GM21390 (cell line): ENCODE measurements around the gene NKIRAS1.
"Not testable (repeated sequence)": the region's sequence is repeated elsewhere in the genome, so short reads cannot be mapped to it uniquely, and the experiment has no call there.

Experiments
- ATAC-seq: cut with Tn5 transposase; IDR thresholded peaks from one replicate; pipeline ENCODE4 v1.9.1; 2021; ENCODE audit not compliant: unreplicated experiment

Gene NKIRAS1

DNA sequence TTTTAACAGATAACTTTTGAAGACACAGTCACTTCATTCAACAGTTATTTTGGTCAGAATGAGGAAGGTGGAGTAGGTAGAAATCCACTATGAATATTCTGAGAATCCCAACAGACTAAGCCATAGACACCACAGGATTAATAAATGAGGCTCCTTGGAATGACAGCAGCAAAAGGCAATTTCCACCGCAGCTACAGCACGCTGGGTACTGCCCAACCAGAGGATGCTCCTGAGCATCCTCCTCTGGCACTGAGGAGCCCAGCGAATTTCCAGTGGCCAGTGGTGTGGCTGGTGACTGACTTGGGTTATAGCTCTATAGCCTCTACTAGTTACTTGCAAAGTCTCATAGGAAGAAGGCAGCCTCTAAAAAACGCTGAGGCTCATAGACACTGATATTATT lies 24.6 kb upstream of the NKIRAS1 start:
- ATAC-seq: no peak

DNA sequence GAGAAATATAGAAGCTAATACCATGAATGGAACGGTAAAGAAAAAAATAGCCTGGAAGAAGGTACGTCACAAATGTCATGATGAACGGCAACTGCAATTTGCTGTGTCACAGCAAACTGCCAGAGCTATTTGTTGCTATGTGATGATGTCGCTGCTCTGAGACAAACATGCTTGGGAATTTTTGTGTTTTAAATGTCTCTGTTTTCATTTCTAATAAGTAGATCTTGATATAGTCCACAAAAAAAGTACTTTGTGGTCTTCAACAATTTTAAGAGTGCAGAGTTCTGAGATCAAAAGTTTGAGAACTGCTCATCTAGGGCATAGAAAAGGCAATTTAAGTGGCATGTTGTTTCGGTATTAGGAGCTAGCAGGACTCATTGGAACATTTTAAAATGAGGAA lies 24.0 kb upstream of the NKIRAS1 start:
- ATAC-seq: no peak

DNA sequence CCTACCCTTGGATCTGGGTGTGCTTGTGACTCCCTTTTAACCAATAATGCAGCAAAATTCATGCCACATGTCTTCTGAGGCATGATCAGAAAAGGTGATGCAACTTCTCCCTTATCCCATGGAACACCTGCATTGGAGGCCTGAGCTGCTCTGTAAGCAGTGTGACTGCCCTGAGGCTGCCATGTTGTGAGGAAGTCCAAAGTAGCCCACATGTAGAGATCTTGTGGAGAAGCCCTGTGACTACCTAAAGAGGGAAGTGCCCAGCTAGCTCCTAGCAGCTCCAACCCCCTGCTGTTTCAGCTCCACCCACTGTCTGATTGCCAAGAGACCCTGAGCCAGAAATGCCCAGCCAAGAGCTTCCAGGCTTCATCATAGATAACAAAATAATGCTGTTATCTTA lies 21.9 kb upstream of the NKIRAS1 start:
- no peak for ATAC-seq

DNA sequence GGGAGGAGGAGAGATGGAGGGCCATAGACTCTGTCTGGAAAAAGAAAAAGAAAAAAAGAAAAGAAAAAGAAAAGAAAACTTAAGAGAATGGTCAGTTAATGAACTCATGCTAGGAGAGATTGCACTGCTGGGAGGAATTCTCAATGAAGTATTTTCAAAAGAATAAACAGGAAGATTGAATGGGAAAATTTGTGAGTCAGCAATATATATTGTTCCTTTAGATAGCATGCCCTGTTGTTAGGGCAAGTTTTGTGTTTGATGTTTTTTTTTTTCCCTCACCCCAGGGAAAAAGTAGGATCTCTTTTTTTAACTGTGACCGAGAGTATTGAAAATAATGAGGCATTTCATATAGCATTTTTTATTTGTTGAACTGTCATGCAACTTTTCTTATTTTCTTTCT lies 20.5 kb upstream of the NKIRAS1 start:
- ATAC-seq: no peak

DNA sequence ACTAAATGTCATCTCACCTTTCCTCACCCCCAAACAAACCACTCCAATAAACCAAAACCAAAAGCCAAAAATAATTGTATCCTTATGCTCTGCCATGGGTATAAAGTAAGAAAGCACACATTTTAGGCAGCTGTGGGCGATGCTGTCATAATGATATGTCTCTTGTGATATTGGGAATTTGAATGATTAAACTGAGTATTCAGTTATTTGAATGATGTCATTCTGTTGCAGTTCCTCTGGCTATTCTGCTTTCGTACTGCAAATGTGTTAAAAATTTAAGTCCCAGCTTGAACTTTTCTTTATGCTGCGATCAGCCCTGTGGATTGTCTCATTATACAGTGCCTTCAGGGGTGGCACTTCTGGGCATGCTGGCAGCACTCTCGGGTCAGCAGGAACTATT lies 17.5 kb upstream of the NKIRAS1 start:
- ATAC-seq: no peak

DNA sequence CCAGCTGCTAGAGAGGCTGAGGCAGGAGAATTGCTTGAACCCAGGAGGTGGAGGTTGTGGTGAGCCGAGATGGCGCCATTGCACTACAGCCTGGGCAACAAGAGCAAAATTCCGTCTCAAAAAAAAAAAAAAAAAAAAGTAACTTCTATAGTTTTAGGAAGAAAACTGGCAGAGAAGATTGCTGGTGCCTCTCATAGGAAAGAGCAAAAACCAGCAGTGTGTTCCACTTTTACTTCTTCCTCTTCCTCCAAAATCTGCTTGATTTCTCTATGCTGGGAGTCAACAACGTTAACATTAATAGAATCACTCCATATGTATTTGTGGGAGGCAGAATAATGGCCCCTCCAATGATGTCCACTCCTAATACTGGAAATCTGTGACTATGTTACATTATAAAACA lies 15.8 kb upstream of the NKIRAS1 start:
- ATAC-seq: no peak

DNA sequence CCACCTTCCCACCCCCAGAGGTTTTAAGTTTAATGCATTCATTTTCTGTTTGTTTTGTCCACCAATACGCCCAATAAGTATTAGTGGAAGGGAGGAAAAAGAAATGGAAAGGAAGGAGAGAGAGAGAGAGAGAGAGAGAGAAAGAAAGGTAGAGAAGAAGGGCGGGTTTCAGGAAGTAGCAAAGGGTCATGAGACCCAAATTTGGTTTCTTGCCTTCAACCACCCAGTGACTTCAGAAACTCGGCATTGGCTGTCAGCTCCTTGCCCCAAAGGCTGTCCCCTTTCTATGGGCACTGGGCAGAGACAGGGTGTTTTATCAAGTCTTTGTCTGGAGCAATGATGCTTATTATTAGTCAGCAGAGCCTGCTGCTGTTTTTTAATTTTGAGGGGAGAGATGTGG lies 14.8 kb upstream of the NKIRAS1 start:
- no peak for ATAC-seq

DNA sequence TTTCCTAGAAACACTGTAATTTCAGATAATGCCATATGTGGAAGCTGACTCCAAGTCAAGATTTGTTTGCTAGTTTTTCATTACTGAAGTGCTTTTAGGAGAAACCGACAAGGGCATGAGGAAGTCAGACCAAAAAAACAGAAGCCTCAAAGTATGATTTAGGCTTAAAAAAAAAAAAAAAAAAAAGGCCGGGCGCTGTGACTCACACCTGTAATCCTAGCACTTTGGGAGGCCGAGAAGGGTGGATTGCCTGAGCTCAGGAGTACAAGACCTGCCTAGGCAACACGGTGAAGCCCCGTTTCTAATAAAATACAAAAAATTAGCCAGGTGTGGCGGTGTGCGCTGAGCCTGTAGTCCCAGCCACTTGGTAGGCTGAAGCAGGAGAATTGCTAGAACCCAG lies 11.7 kb upstream of the NKIRAS1 start:
- ATAC-seq: no peak

DNA sequence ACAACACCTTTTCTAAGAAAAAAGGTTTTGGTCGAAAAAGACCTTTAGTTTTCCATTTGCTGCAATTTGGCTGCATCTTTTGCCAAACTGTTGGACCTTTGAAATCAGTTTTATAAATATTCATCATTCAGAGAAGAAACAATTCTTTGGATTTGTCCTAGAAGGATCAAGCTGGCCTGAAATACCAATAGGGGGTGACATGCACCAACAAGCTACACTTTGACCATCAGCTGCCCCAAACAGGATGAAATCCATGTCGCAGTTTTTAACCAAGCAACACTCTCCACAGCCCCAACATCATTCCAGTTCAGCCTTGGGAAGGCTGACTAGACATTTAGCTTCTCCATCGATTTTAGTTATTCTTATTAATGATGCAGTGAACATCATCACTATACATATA lies 9.9 kb upstream of the NKIRAS1 start:
- ATAC-seq: no peak

DNA sequence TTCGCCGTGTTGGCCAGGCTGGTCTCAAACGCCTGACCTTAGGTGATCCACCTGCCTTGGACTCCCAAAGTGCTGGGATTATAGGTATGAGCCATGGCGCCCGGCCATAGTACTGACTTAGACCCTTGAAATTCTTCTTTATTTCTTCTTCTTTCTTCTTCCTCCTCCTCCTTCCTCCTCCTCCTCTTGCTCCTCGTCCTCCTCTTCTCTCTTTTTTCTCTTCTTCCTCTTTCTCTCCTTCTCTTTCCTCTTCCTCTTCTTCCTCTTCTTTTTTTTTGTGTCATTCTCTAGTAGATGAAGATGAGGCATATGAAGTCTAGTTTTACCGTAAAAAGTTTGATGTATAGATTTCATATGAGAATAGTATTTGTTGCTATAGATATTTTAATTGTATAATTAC lies 9.5 kb upstream of the NKIRAS1 start:
- ATAC-seq: no peak

DNA sequence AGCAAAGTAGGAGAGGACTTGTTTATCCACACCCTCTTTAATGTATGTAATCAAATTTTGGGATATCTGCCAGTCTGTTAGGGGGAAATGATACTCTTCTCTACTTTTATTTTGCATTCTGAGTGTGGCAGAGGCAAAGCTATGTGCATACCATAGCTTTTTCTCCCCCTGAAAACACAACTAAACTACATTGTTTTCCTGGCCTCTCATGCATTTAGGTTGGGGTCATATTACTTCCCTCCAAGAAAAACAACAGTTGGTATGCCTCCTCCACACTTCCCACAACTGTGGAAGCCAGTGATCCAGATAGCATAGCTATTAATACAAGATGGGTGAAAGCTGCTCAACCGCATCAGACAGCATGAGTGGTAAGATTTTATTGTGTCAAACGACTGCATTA lies 7.0 kb upstream of the NKIRAS1 start:
- no peak for ATAC-seq

DNA sequence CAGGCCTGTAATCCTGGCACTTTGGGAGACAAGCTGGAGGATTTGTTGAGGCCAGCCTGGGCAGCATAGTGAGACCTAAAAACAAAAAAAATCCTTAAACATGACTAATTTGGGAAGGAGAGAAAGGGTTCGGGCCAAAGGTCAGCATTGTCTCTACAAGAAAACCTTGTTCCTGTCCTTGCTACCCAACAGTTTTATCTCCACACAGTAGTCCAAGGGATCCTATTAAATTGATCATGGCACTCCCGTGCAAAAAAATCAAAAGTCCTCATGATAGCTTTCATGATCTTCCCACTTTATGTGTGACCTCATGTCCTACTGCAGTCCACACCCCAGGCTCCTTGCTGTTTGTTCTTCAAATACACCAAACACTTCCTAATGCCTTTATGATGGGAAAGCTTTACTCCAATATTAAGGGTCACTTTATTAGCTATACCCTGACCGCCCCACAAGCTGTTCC lies 4.3 kb upstream of the NKIRAS1 start:
- no peak for ATAC-seq

DNA sequence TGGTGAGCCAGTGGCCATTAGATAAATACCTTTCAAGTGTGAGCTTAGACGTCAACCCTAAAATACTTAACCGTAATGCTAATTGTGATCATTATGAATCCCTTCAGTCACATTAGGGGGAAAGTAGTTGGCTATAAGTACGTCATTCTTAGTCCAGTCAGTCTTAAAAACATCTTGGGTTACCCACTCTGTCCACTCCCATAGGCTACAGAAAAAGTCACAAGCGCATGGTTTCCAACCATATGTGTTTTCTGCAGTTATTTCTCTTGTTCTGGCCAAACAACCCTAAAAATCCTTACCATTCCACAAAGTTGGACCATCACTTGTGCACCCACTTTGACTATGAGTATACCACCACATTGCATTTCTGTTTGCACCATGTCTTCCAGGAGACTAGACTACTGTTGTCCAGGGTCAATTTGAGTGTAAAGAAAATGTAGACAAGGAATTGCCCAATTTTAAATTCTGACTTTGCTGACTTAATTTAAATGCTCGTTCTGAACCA lies 3.4 kb upstream of the NKIRAS1 start:
- ATAC-seq: no peak

DNA sequence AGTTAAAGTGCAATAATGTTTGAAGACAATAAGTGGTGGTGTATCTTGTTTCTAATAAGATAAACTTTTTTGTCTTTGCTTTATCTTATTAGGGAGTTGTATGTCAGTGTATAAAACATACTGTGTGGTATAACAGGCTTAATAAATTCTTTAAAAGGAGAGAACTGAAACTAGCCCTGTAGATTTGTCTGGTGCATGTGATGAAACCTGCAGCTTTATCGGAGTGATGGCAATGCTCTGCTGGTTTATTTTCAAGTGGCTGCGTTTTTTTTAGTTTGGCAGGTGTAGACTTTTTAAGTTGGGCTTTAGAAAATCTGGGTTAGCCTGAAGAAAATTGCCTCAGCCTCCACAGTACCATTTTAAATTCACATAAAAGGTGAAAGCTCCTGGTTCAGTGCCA lies 2.8 kb upstream of the NKIRAS1 start:
- ATAC-seq: no peak

DNA sequence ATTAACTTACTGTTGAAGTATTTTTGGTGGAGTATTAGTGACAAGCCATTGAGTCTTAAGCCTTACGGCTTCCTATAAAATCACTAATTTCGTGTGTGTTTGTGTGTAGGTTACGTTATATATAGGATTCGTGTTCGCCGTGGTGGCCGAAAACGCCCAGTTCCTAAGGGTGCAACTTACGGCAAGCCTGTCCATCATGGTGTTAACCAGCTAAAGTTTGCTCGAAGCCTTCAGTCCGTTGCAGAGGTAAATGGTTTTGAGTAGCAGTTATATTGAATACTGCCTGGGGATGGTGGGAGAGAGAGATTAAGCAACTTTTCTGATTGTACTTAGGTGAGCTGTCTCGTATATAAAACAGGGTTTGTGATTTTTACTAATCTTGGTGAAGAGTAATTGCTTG lies 1.5 kb upstream of the NKIRAS1 start:
- not testable (repeated sequence) for ATAC-seq

DNA sequence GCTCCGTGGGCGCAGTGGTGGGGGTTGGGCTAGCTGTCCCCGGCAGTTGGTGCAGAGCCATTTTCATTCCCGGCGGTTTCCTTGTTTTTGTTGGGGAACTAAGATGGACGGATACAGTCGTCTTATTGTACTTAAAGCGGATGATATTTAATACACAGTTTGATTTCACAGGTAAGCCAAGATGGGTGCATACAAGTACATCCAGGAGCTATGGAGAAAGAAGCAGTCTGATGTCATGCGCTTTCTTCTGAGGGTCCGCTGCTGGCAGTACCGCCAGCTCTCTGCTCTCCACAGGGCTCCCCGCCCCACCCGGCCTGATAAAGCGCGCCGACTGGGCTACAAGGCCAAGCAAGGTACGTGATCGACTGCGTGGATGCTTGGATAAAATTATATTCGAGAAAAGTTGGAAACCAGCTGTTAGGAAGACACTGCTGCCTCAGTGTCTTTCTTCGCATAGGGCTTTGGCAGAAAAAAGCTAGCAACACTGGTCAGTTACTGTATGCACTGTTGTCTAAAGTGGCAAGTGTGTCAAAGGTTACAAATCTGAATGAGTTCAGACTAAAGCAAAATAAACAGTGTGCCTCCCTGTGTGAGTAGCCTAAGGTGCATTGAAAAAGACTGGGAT lies 1.0 kb upstream of the NKIRAS1 start:
- ATAC-seq: not testable (repeated sequence)

DNA sequence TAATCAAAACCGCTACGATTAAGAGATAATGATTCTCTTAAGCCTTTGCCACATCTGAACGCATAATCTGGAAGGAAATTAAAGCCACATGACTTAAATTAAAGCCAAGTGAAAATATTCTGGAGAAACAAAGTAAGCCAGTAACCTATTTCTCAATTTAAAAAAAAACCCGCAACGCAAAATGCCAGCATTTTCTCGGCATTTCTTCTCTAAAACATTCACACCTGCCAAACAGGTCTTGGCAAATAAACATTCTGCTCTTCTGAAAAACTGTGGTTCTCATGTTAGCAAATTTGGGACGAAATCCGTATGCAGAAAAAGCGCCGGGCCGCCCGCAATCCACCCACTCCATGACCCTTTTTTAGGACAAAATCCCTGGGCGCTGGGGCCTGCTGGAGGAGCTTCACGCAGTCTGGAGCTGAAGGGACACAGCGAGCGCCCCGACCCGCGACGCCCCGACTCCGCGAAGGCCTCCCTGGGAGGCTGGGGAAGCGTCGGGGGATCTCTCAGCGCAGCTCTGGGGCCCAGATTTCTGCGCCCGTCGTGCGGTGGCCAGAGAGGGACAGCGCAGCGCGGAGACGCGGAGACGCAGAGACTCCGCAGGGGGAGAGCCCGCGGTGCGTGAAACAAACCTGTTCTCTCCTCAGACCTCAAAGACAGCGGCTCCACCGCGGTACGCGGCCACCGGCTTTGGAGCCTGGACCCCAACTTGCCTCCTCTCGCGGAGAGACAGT lies 471 bp downstream of the NKIRAS1 start:
- peak; percentile 44 for ATAC-seq

DNA sequence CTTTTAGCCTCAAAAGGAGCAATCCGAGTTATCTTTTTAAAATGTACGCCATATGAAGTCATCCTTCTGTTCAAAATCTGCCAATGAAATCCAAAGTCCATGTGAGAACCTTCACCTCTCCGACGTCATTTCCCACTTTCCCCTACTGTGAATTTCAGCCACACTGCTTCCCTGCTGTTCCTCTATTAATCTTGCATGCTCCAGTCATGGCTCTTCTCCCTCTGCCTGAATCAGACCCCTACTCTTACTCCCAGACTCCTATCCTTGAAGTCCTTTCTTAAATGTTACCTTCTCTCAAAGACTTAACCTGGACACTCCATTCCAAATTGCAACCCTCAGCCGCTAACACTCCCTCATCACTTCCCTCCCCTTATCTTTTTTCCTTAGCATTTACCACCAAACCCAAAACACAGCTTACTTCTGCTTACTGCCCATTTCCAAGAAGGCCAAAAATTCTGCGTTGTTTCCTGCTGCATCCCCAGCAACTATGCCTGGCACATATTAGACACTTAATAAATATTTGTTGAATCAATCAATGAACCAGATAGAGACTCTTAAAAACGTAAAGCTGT lies 1.2 kb downstream of the NKIRAS1 start:
- no peak for ATAC-seq

DNA sequence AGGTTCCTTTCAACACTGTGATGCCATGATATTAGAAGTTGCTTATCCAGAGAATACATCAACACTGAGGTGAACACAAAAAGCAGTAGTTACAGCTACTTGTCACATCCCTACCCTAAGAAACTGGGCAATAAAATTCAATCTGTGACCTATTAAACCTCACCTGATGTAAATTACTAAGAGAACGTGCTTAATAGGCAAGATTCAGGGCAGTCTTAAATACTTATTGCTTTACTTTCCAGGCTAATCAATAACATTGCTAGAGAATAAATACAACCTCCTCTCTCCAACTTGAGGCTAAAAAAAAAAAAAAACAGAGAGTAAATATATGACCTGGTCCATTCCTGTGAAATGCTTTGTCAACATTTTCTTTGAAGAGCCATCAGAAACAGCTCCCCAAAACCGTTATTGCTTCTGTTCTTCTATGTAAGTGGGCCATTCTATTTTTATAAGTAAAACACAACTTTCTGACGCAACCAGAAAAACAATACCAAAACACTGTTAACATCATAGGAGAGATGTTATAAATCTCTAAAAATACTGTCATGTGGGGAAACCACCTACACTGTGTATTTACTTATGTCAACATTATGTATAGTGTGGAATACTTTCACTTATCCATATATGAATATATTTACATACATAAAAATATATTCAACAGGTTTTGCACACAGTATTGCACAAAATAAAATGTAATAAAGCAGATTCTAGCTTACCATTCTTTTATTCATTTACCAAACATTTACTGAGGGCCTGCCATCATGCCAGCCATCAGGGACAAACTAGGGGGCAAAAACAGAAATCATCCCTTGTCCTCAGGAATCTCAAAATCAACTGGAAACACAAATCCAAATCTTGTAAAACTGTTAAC lies 2.7 kb downstream of the NKIRAS1 start:
- no peak for ATAC-seq

DNA sequence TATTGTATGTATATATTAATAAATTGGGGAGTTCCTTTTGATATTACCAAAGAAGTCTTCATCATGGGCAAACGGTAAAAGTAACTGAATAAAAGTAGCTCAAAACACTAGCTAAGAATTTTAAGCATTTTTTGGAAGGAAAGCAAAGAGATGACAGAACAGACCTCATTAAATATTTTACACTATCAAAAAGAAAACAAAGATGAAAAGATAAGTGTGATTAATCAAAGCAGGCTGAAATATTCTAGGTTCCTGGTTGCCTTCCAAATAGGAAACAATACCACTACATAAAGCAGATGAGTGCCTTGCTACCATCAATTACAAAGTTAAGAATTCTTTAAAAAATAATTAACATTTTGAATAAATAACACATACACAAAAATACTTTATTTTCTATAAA lies 3.6 kb downstream of the NKIRAS1 start:
- no peak for ATAC-seq

DNA sequence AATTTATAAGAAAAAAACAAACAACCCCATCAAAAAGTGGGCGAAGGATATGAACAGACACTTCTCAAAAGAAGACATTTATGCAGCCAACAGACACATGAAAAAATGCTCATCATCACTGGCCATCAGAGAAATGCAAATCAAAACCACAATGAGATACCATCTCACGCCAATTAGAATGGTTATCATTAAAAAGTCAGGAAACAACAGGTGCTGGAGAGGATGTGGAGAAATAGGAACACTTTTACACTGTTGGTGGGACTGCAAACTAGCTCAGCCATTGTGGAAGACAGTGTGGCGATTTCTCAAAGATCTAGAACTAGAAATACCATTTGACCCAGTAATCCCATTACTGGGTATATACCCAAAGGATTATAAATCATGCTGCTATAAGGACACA lies 4.5 kb downstream of the NKIRAS1 start:
- not testable (repeated sequence) for ATAC-seq
